ENCODE results near the gene SIRT2.
"Not testable (repeated sequence)": the region's sequence is repeated elsewhere in the genome, so short reads cannot be mapped to it uniquely, and the experiment has no call there.

Gene SIRT2

DNA sequence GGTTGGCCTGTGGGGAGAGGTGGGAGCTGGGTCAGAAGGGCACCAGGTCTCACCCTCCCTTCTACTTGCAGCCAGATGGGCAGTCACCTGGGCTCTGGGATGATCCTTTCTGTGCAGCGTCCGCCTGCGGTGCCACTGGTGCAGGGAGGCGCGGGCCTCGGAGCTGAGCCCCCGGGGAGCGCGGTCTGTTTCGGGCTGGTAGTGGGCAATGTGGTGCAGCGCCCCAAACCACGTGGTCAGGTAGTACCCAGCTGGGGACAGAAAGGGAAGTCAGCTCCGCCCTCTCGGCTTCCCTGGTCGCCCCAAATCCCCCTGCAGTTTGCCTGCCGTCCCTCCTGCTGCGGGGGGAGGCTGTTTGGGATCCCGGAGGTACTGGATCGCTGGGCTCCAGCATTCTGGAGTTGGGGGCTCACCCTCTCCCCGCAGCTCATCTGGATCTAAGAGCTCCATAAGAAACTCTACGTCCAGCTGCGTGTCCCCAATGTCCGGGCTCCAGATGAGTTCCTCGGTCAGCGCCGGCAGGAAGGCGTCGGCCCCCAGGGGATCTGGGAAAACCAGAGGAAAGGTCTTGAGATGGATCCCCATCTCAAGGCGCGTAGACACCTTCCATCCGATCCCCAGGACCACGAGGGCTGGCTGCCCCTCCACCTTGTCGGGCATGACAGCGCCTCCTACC, 30.1 kb downstream of the SIRT2 start:
- no peak for DNase-seq (ENCODE audit: low read depth, low spot score)

- DNase-seq (ENCODE audit: low read depth, low spot score) = no peak
These were observed 30.9 kb downstream of the SIRT2 start for GRCh38 chr19:38868551-38868950.

- no peak for DNase-seq (ENCODE audit: low read depth, low spot score)
These were observed 32.1 kb downstream of the SIRT2 start for GRCh38 chr19:38867171-38867780.

DNA sequence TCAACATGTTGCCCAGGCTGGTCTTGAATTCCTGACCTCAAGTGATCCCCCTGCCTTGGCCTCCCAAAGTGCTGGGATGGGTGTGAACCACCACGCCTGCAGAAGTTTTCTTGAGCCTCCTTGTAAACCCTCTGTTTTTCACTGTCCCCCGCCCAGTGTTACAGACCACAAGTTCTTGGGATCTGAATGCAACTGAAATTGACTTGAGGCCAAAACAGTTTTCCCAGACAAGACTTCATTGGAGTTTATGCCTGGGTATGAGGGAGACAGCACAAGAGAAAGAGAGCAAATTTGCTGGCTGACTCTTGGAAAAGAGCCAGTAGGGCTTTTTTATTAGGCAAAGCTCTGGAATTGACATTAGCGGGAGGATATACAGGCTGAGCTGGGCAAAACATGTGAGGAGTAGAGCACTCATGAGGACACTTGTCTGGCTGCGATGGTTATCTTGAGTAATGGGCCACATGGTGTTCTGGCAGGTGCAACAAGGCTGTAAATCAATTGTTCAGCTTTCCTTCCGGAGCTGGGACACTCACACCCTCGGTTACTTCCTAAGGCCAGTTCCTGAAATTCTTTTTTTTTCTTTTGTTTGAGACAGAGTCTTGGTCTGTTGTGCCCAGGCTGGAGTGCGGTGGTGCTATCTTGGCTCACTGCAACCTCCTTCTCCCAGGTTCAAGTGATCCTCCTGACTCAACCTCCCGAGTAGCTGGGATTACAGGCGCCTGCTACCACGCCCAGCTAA, 36.9 kb downstream of the SIRT2 start:
- DNase-seq (ENCODE audit: low read depth, low spot score) = no peak

- DNase-seq (ENCODE audit: low read depth, low spot score) = no peak
These were observed 38.0 kb downstream of the SIRT2 start for GRCh38 chr19:38861368-38861767.

DNA sequence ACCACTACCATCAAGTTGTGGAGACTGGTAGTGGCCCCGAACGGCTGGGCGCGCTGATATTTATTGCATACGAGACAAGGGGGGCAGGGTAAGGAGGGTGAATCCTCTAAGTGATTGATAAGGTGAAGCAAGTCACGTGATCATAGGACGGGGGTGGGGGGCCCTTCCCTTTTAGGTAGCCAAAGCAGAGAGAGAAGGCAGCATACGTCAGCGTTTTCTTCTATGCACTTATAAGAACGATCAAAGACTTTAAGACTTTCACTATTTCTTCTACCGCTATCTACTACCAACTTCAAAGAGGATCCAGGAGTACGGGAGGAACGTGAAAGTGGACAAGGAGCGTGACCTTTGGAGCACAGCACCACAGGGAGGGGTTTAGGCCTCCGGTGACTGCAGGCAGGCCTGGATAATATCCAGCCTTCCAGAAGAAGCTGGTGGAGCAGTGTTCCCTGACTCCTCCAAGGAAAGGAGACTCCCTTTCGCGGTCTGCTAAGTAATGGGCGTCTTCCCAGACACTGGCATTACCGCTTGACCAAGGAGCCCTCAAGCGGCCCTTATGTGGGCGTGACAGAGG, 39.7 kb downstream of the SIRT2 start:
- DNase-seq (ENCODE audit: low read depth, low spot score) = not testable (repeated sequence)

DNA sequence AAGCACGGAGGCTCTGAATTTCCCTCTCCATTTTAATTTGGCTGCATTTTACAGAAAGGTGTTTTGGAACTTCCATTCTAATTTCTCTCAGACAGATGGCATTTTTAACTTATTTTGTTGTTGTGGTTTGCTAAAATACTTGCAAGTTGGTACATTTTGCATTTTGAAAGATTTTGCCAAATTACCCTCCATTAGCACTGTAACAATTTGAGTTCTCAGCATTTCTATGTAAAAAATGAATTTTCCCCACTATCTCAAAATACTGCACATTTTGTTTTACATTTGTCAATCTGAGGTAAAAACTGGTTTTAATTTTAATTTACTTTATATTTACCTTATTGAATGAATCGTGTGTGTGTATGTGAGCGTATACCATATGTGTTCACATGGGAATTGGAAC, 42.6 kb downstream of the SIRT2 start:
- DNase-seq (ENCODE audit: low read depth, low spot score) = no peak

- DNase-seq (ENCODE audit: low read depth, low spot score) = not testable (repeated sequence)
These were observed 43.7 kb downstream of the SIRT2 start for GRCh38 chr19:38855751-38856150.

- not testable (repeated sequence) for DNase-seq (ENCODE audit: low read depth, low spot score)
These were observed 44.5 kb downstream of the SIRT2 start for GRCh38 chr19:38854961-38855360.

DNA sequence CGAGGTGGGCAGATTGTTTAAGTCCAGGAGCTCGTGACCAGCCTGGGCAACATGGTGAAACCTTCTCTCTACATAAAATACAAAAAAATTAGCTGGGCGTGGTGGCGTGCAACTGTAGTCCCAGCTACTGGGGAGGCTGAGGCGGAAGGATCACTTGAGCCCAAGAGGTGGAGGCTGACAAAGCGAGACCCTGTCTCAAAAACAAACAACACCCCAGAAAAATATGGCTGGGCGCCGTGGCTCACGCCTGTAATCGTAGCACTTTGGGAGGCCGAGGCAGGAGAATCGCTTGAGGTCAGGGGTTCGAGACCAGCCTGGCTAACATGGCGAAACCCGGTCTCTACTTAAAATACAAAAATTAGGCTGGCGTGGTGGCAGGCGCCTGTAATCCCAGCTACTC, 46.2 kb downstream of the SIRT2 start:
- no peak for DNase-seq (ENCODE audit: low read depth, low spot score)

GRCh38 chr19:38852231-38853044, 47.0 kb downstream of the SIRT2 start:
- DNase-seq (ENCODE audit: low read depth, low spot score) = no peak

- DNase-seq (ENCODE audit: low read depth, low spot score) = no peak
These were observed 47.7 kb downstream of the SIRT2 start for GRCh38 chr19:38851622-38852230.

GRCh38 chr19:38850976-38851621, 48.3 kb downstream of the SIRT2 start:
- no peak for DNase-seq (ENCODE audit: low read depth, low spot score)

- DNase-seq (ENCODE audit: low read depth, low spot score) = no peak
These were observed 48.9 kb downstream of the SIRT2 start for GRCh38 chr19:38850436-38850975.

GRCh38 chr19:38849860-38850435, 49.5 kb downstream of the SIRT2 start, which contains the start of gene HNRNPL:
TSS of gene HNRNPL (minus strand) at chr19:38849986. CDS start at chr19:38849966, 20 bp downstream.
- peak; percentile 100 for DNase-seq (ENCODE audit: low read depth, low spot score)

- DNase-seq (ENCODE audit: low read depth, low spot score) = no peak
These were observed 50.1 kb downstream of the SIRT2 start for GRCh38 chr19:38849147-38849859.

DNA sequence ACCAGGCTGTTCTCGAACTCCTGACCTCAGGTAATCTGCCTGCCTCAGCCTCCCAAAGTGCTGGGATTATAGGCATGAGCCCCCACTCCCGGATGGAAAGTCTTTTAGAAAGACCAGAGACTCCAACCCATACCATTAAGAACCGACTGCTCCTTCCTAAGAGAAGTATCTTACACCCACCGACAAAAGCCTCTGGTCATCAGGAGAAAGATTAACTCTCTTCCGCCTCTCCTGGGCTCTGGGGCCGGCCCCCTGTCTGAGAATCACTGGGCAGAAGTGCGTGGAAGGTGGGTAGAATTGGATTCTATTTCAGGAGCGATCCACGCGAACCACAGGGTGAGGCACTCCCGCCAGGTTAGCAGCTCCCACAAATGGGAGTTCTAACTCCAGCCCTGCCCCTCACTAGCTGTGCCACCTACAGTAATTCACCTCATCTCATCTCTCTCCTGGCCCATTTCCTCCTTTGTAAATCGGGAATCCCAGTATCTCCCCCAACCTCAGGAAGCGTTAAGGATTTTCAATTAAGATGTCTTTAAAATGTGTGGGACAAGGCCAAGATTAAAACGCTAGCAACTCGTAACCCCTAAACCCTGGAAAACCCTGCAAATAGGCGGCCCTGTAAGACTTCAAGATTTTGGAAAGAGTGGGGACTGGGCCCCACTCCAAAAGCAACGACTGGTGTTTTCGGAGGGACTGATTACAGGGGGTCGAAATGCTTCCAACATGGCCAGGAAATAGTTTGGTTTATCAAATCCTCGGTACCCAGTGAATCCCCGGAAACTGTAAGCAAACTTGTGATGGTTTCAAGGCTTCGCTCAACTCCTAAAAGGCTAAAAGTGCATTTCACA, 50.9 kb downstream of the SIRT2 start:
- DNase-seq (ENCODE audit: low read depth, low spot score) = no peak

DNA sequence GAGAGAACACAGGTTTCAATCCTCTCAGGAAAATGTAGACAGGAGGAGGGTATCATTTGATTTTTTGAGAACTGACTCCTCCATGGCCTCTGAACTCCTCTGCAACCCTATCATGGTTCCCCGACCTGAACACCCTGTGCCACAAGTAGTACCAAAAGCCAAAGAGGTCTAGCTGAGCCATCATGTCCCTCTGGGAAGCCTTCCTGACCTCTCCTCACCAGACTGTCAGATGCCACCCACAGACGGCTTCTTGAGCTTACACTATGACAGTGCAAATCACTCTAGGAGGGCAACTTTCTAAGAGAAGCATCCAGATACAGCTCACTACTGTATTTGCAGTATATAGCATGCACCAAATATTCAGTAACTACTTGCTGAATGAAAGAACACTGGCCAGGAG, 53.3 kb downstream of the SIRT2 start:
- no peak for DNase-seq (ENCODE audit: low read depth, low spot score)
